ENCODE results near the gene BLMH.

DNA sequence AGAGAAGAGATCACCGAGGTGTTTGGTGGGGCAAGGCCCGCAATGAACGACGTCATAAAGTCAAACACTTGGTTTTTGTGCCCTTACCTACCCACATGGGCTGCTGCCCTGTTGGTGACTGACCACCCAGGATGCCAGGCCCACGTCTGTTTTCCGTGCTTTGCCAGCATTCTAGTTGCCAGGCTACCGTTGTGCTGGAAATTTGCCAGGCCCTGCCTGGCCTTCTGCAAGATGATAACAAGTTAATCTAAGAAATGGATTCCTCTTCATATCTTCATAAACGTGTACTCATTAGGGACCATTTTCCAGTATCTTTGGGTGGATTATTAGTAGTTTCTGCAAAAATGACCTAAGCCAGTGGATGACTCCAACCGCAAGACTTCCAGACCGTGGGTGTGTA lies 91.6 kb downstream of the BLMH start:
- TF ChIP-seq, protein P1, sequence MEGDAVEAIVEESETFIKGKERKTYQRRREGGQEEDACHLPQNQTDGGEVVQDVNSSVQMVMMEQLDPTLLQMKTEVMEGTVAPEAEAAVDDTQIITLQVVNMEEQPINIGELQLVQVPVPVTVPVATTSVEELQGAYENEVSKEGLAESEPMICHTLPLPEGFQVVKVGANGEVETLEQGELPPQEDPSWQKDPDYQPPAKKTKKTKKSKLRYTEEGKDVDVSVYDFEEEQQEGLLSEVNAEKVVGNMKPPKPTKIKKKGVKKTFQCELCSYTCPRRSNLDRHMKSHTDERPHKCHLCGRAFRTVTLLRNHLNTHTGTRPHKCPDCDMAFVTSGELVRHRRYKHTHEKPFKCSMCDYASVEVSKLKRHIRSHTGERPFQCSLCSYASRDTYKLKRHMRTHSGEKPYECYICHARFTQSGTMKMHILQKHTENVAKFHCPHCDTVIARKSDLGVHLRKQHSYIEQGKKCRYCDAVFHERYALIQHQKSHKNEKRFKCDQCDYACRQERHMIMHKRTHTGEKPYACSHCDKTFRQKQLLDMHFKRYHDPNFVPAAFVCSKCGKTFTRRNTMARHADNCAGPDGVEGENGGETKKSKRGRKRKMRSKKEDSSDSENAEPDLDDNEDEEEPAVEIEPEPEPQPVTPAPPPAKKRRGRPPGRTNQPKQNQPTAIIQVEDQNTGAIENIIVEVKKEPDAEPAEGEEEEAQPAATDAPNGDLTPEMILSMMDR (IDR thresholded peaks at IDR 0.05) = no peak
- TF ChIP-seq POLR2AphosphoS5 (IDR thresholded peaks at IDR 0.05) = no peak
